ENCODE results near the gene MIGA2.

DNA sequence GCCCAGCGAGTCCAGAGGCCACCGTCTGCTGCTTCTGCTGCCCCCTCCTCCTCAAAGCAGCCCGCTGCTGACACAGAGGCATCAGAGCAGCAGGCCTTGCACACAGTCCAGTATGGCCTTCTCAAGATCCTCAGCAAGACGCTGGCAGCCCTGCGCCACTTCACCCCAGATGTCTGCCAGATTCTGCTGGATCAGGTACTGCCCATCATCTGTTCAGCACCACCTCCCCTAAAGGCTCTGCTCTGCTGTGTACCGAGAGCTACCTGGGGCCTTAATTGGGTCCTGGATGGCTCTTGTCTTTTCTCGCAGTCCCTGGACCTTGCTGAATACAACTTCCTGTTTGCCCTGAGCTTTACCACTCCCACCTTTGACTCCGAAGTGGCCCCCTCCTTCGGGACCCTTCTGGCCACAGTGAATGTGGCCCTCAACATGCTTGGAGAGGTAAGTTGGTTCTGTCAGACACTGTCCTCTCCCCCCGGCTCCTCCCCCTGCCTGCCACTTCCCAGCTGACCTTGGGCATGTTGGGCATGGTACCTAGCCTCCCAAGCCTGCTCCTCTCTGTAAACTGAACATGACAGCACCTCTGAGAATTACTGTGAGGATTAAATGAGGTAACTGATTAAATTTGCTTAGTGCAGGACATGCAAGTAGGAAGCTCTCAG is 31.0 kb upstream of the MIGA2 start:
- no peak for TF ChIP-seq POLR2A (IDR thresholded peaks at IDR 0.05)
- TF ChIP-seq, protein P1, sequence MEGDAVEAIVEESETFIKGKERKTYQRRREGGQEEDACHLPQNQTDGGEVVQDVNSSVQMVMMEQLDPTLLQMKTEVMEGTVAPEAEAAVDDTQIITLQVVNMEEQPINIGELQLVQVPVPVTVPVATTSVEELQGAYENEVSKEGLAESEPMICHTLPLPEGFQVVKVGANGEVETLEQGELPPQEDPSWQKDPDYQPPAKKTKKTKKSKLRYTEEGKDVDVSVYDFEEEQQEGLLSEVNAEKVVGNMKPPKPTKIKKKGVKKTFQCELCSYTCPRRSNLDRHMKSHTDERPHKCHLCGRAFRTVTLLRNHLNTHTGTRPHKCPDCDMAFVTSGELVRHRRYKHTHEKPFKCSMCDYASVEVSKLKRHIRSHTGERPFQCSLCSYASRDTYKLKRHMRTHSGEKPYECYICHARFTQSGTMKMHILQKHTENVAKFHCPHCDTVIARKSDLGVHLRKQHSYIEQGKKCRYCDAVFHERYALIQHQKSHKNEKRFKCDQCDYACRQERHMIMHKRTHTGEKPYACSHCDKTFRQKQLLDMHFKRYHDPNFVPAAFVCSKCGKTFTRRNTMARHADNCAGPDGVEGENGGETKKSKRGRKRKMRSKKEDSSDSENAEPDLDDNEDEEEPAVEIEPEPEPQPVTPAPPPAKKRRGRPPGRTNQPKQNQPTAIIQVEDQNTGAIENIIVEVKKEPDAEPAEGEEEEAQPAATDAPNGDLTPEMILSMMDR (IDR thresholded peaks at IDR 0.05), result no peak
